NK-92 (cell line): Measurements from ENCODE around the gene PPP1R36.
A peak's percentile ranks its signal among the peaks of the same experiment; 100 is the strongest.
"Not testable (repeated sequence)": the region's sequence is repeated elsewhere in the genome, so short reads cannot be mapped to it uniquely, and the experiment has no call there.

Experiments
- DNase-seq: peaks from one replicate; lab custom pipeline; 2025; ENCODE audit not compliant: unreplicated experiment; lab: John Stamatoyannopoulos, UW

Gene PPP1R36

GRCh38 chr14:64517667-64518066 lies 32.1 kb upstream of the PPP1R36 start:
- DNase-seq, result not testable (repeated sequence)

GRCh38 chr14:64518229-64518628 lies 31.5 kb upstream of the PPP1R36 start:
- DNase-seq, result no peak

- no peak for DNase-seq
These were observed 29.1 kb upstream of the PPP1R36 start for GRCh38 chr14:64520699-64521098.

GRCh38 chr14:64522591-64523355 lies 27.0 kb upstream of the PPP1R36 start:
- DNase-seq, result no peak

- no peak for DNase-seq
These were observed 24.4 kb upstream of the PPP1R36 start for GRCh38 chr14:64525354-64525753.

GRCh38 chr14:64531567-64531966 lies 18.2 kb upstream of the PPP1R36 start:
- no peak for DNase-seq

GRCh38 chr14:64536488-64537245 lies 13.1 kb upstream of the PPP1R36 start:
- DNase-seq, result no peak

GRCh38 chr14:64540208-64541202 lies 9.3 kb upstream of the PPP1R36 start, which contains the start of gene HSPA2:
TSS of gene HSPA2 (plus strand) at chr14:64540741. CDS start at chr14:64540850, 109 bp downstream.
- DNase-seq, result peak; percentile 69

- DNase-seq, result no peak
These were observed 8.3 kb upstream of the PPP1R36 start for GRCh38 chr14:64541261-64541971.

- DNase-seq, result no peak
These were observed 7.6 kb upstream of the PPP1R36 start for GRCh38 chr14:64541972-64542835.

GRCh38 chr14:64542836-64543201 lies 6.9 kb upstream of the PPP1R36 start:
- DNase-seq, result no peak

- no peak for DNase-seq
These were observed 5.0 kb upstream of the PPP1R36 start for GRCh38 chr14:64544607-64545312.

- no peak for DNase-seq
These were observed 745 bp upstream of the PPP1R36 start for GRCh38 chr14:64549016-64549415.

GRCh38 chr14:64550621-64551333 lies 1.0 kb downstream of the PPP1R36 start:
- DNase-seq, result no peak

- DNase-seq, result no peak
These were observed 4.8 kb downstream of the PPP1R36 start for GRCh38 chr14:64554556-64554955.

GRCh38 chr14:64556526-64556925 lies 6.8 kb downstream of the PPP1R36 start:
- DNase-seq, result no peak

GRCh38 chr14:64558216-64558615 lies 8.5 kb downstream of the PPP1R36 start:
- DNase-seq, result not testable (repeated sequence)

- no peak for DNase-seq
These were observed 11.9 kb downstream of the PPP1R36 start for GRCh38 chr14:64561631-64562030.
